Body of pancreas (tissue), 4 donors: ENCODE measurements around the gene SOX11. TPM values are rescaled to one million over a fixed set of nuclear protein-coding genes. Genes with fewer than 3 reads are reported as not detected.

Source experiments
- ATAC-seq: fragments of 150-250 bp; one replicate; pipeline ENCODE4 v1.9.1; 2016
- DNase-seq, 4 donors: peaks; one replicate each; pipeline ENCODE4 v3.0.0-alpha.2; 2019
- H3K27ac ChIP-seq, 4 donors: fragments of 200-600 bp; sonication (generic); 1 replicate in 3 of 4; 2 replicates in 1 of 4; pipeline versions ENCODE4 v1.5.1 to v1.6.1; 2016 to 2019; ENCODE audit warnings: mild to moderate bottlenecking in 1 of 4, mixed read lengths in 1 of 4, moderate library complexity in 1 of 4
- H3K27me3 ChIP-seq, 2 donors: fragments of 200-600 bp; sonication (generic); one replicate each; pipeline ENCODE4 v1.6.0; 2016; ENCODE audit warnings: mild to moderate bottlenecking in 1 of 2
- H3K36me3 ChIP-seq, 2 donors: fragments of 200-600 bp; sonication (generic); replicated peaks in 1 of 2; 2 replicates each; pipeline ENCODE4 v1.5.1; 2016; ENCODE audit warnings: low read depth in 2 of 2; ENCODE audit not compliant: insufficient read depth in 1 of 2
- H3K4me1 ChIP-seq: fragments of 200-600 bp; sonication (generic); one replicate; pipeline ENCODE4 v1.6.0; 2016
- H3K4me3 ChIP-seq, 2 donors: fragments of 200-600 bp; sonication (generic); 1 replicate in 1 of 2; 2 replicates in 1 of 2; pipeline ENCODE4 v1.5.1; 2016 to 2019
- H3K9me3 ChIP-seq, 3 donors: fragments of 200-600 bp; sonication (generic); 1 replicate in 2 of 3; 2 replicates in 1 of 3; pipeline ENCODE4 v1.5.1; 2016
- POLR2A ChIP-seq, 3 donors: fragments of 450-650 bp; IDR thresholded peaks; one replicate each; pipeline ENCODE4 v1.6.1; 2016; ENCODE audit warnings: antibody characterized with exemption in 3 of 3, mild to moderate bottlenecking in 2 of 3
- WGBS, 2 donors: methylation state at CpG; one replicate each; pipeline ENCODE4 v1.1.5; 2017; 5-methylcytosine and 5-hydroxymethylcytosine counted together
- intact Hi-C: fragments of 100-400 bp; cut with DNase I; formaldehyde crosslinking; loops from one replicate; pipeline ENCODE4 v1.15.1; 2023
- total RNA-seq, 2 donors: library from RNA; depleted of rRNA; stranded (reverse); fragments of >200 nt; gene quantifications; one replicate each; pipeline ENCODE4 v1.1.0, GENCODE V29; 2016
- TF ChIP-seq, protein P1 (sequence below), 7 experiments: fragments of 450-650 bp in 4 of 7; fragments of 200-600 bp in 3 of 7; sonication (generic) in 3 of 7; IDR thresholded peaks; one replicate each; pipeline ENCODE4 v1.5.1; 2016 to 2019; ENCODE audit warnings: antibody characterized with exemption in 7 of 7

Gene SOX11
- total RNA-seq, 2 donors from 2014 or later, result under 0.01 TPM; not detected in 1

- H3K9me3 ChIP-seq, result no peaks in the 10 kb centered on the region
- no peaks in the 10 kb centered on the region for H3K4me1 ChIP-seq
- ATAC-seq (no peak), DNase-seq (no peak)
- WGBS, 2 donors, result 70 to 71% methylated on average over 6 of the region's 6 CpGs
- H3K27me3 ChIP-seq, result no peaks in the 10 kb centered on the region
- no peak overlapping the region for H3K27ac ChIP-seq
- no peaks in the 10 kb centered on the region for H3K36me3 ChIP-seq
- no peak overlapping the region for H3K4me3 ChIP-seq
- TF ChIP-seq, protein P1, sequence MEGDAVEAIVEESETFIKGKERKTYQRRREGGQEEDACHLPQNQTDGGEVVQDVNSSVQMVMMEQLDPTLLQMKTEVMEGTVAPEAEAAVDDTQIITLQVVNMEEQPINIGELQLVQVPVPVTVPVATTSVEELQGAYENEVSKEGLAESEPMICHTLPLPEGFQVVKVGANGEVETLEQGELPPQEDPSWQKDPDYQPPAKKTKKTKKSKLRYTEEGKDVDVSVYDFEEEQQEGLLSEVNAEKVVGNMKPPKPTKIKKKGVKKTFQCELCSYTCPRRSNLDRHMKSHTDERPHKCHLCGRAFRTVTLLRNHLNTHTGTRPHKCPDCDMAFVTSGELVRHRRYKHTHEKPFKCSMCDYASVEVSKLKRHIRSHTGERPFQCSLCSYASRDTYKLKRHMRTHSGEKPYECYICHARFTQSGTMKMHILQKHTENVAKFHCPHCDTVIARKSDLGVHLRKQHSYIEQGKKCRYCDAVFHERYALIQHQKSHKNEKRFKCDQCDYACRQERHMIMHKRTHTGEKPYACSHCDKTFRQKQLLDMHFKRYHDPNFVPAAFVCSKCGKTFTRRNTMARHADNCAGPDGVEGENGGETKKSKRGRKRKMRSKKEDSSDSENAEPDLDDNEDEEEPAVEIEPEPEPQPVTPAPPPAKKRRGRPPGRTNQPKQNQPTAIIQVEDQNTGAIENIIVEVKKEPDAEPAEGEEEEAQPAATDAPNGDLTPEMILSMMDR (IDR thresholded peaks at IDR 0.05), result no peak
- TF ChIP-seq POLR2A (IDR thresholded peaks at IDR 0.05), result no peak
- intact Hi-C loops, result no loop called here
Measured at GRCh38 chr2:5740817-5741216, 48.6 kb downstream of the SOX11 start.

DNA sequence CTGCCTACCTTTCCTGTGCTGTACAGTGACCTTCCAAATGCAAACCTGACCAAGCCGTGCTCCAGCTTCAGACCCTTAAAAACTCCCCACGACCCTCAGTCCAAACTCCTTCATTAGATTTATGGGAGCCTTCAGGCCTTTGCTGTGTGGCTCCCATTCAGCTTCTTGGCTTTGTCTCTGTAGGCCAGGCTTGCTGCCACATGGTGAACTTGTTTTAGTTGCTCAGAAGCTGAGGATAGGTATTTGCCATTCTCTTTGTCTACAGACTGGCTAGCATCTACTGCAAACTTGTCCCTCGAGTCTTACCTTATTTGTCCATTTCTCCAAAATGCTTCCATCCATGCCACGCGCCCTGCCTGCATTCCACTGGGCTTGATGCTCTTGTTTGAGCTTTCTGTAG lies 49.1 kb downstream of the SOX11 start:
- no peak for ATAC-seq
- no peaks in the 10 kb centered on the region for H3K36me3 ChIP-seq
- intact Hi-C loops, result no loop called here
- TF ChIP-seq, protein P1 (IDR thresholded peaks at IDR 0.05), result no peak
- TF ChIP-seq POLR2A (IDR thresholded peaks at IDR 0.05), result no peak
- no peaks in the 10 kb centered on the region for H3K9me3 ChIP-seq
- no peak overlapping the region for H3K27ac ChIP-seq
- 76% methylated on average over 5 of the region's 5 CpGs for WGBS, 2 donors
- no peak overlapping the region for H3K4me3 ChIP-seq
- no peak for DNase-seq
- no peaks in the 10 kb centered on the region for H3K27me3 ChIP-seq
- no peaks in the 10 kb centered on the region for H3K4me1 ChIP-seq

DNA sequence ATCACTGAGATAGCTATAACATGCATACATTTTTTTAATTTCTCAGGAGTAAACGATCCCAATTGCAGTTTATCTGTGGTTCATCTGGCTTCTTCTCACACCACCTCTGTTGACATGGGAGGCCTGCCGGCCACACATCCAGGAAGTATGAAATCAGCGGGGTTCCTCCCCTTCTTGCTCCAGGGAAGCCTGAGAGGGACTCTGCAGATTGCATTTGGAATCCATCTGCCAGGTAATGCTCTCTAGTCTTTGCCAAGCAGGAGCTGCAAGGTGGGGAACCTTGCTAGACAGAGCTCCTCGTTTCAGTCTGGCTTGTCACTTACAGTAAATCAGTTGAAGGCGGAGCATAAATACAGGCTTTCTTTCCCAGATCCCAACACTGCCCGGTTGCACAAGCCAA lies 49.9 kb downstream of the SOX11 start:
- H3K27ac ChIP-seq, result no peak overlapping the region
- no peaks in the 10 kb centered on the region for H3K27me3 ChIP-seq
- no peak overlapping the region for H3K4me3 ChIP-seq
- DNase-seq (no peak), ATAC-seq (no peak)
- H3K4me1 ChIP-seq, result no peaks in the 10 kb centered on the region
- no peaks in the 10 kb centered on the region for H3K36me3 ChIP-seq
- 29 to 39% methylated on average over 6 of the region's 6 CpGs for WGBS, 2 donors
- no peaks in the 10 kb centered on the region for H3K9me3 ChIP-seq
- intact Hi-C loops, result no loop called here
- TF ChIP-seq POLR2A (IDR thresholded peaks at IDR 0.05), result no peak
- TF ChIP-seq, protein P1 (IDR thresholded peaks at IDR 0.05), result no peak

DNA sequence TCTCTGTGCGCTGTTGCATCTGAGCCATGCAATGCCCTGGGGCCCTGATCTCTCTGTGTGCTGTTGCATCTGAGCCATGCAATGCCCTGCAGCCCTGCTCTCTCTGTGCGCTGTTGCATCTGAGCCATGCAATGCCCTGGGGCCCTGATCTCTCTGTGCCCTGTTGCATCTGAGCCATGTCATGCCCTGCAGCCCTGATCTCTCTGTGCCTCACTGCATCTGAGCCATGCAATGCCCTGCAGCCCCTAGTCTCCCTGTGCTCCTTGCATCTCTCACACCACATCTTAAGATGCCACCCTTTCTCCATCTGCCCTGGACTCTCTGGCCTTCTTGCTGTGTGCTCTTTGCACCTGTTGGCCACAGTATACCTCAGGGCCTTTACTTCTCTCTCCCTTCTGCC lies 56.2 kb downstream of the SOX11 start:
- no peaks in the 10 kb centered on the region for H3K9me3 ChIP-seq
- TF ChIP-seq POLR2A (IDR thresholded peaks at IDR 0.05), result no peak
- TF ChIP-seq, protein P1 (IDR thresholded peaks at IDR 0.05), result no peak
- DNase-seq, result no peak
- no peaks in the 10 kb centered on the region for H3K27me3 ChIP-seq
- 93% methylated on average over 2 of the region's 2 CpGs; no CpG with 5 or more reads in 1 of the 2 donors for WGBS, 2 donors
- no peak for ATAC-seq
- no peak overlapping the region for H3K4me3 ChIP-seq
- no peak overlapping the region for H3K27ac ChIP-seq
- intact Hi-C loops, result no loop called here
- H3K4me1 ChIP-seq, result no peaks in the 10 kb centered on the region
- H3K36me3 ChIP-seq, result no peaks in the 10 kb centered on the region

DNA sequence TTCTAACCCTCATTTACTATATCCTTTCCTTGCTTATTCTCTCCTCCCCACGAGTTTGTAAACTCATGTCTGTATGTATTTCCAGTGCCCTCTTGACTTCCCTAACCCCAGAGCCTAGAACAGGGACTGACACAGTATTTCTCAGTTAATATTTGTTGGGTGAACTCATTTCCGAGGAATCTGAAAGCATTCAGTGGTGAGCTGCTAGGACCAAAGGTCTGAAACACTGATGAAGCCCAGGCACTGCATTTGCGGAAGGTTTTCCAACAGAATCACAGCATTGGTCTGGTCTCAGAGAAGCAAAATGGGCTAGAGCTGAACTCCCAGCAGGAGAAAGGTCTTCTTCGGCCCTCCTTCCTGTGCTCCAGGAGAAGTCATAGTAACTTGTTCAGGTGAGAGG lies 56.8 kb downstream of the SOX11 start:
- Histone ChIP-seq H3K4me3 (no peak overlapping the region), H3K27me3 (no peaks in the 10 kb centered on the region), H3K9me3 (no peaks in the 10 kb centered on the region), H3K4me1 (no peaks in the 10 kb centered on the region), H3K36me3 (no peaks in the 10 kb centered on the region), H3K27ac (no peak overlapping the region)
- TF ChIP-seq POLR2A (IDR thresholded peaks at IDR 0.05), result no peak
- TF ChIP-seq, protein P1 (IDR thresholded peaks at IDR 0.05), result no peak
- no peak for DNase-seq
- no peak for ATAC-seq
- intact Hi-C loops, result no loop called here
- WGBS, 2 donors, result 42 to 52% methylated on average over 3 to 4 of the region's 4 CpGs
